Activated CD4-positive, alpha-beta T cell treated with anti-CD3 and anti-CD28 coated beads for 48 hours (primary cell): ENCODE measurements around the gene CHST13.

Experiments used
- DNase-seq: peaks from one replicate; pipeline ENCODE4 v3.0.0-alpha.2; 2020

The CHST13 gene

GRCh38 chr3:126543457-126544061, 19.6 kb downstream of the CHST13 start:
- DNase-seq = no peak

- DNase-seq = no peak
These were observed 20.8 kb downstream of the CHST13 start for GRCh38 chr3:126544596-126545281.

- no peak for DNase-seq
These were observed 21.6 kb downstream of the CHST13 start for GRCh38 chr3:126545544-126545943.

DNA sequence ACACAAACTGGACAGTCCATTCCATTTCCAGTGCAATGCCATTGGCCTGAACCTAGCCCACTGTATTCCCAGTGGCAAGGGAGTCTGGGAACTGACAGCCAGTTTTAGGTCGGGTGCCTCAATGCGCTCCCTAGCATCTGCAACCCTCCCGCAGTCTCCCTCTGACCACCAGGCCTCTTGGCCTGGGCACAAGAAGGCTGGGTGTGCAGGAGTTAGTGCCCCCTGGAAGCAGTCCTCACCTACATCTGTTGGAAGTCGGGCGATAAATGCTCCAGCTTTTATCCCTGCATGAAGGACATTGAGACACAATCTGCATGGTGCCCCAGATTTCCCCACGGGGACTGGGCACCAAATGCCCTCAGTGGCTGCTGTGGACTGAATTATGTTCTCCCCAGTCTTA, 22.1 kb downstream of the CHST13 start:
- DNase-seq = no peak

DNA sequence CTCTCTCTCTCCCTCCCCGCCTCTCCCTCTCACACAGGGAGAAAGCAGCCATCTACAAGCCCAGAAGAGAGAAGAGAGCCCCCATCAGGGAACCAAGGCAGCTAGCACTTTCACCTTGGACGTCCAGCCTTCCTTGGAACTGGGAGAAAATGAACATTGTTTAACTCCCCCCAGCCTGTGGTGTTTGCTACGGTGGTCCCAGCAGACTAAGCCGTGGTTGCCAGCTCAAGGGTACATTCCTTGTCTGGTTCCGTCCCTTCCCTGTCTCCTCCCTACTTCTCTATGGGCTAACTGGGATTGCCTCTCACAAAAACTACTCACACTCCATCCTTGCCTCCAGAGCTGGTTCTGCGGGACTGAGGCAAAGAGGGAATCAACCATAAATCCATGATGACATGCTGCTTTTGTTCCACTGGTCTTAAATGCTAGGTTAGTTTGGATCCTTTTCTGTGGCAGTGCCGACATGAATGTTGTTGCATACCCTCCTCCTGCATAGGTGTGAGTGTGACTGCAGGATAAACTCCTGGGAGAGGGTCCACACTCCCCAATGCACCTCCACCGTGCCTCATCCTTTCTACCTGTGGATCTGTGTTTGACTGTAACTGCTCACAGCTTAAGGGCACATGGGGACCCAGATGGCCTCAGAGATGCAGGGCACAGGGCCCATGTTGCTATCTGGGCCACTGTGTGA, 22.7 kb downstream of the CHST13 start:
- DNase-seq = no peak

- DNase-seq = no peak
These were observed 23.8 kb downstream of the CHST13 start for GRCh38 chr3:126547721-126548120.

GRCh38 chr3:126548556-126549466, 24.9 kb downstream of the CHST13 start:
- DNase-seq = peak; percentile 0

DNA sequence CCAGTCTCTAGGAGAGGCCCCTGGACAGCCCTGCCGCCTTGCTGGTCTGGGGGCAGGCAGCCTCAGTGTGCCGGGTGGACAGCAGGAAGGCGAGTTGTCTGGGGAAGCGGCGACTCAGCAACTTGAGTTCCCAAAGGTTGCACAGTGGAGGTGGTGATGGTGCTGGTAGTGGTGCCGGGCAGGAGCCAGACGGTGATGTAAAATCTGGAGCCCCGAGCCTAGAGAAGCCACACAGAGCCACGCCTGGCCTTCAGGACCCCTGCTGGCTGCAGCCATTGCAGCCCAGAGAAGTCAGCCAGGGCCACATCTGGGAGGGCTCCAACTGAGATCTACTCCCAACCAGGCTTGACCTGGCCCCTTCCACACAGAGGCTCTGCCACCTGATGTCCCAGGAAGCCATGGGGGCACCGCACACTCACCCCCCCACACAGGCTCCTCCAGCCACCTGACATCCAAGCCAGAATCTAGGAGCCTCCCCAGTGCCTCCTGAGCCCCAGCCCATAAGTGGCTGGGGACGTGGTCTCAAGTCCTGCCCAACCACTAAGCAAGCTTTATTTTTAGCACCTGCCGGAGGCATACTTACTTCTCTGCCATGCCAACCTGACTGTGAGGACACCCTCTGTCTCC, 26.0 kb downstream of the CHST13 start:
- DNase-seq = no peak

GRCh38 chr3:126550488-126551051, 26.6 kb downstream of the CHST13 start:
- DNase-seq = no peak

DNA sequence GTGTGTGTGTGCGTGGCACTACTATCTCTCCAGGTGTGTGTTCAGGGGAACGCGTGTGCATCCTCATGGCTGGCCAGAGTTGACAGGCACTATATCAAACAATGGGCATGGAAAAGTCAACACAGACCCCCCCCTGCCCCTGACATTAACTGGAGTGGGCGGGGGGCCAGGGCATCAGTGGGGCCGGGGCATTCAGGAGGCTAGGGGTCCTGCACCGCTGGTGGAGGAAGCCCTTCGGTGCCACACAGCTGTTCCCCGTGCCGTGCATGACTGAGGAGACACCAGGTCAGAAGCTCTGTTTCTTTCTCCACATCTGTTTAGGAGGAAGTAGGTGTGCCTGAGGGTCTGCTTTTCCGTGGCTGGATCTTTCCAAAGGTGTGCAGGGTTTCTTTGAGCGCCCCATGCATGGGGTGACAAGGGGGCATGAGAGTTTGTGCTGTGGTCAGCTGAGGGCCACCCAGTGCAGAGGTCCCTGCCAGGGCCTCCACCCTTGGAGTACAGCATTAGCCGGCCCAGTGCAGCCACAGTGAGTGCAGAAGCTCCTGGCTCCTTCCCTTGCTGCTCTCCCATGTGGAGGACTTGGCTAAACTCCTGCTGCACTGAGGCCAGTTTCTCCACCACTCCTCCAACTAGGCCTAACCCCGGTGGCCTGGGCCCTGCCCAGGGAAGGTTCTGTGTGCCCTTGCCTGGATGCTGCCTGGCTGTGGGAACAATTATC, 27.3 kb downstream of the CHST13 start:
- no peak for DNase-seq

- no peak for DNase-seq
These were observed 28.1 kb downstream of the CHST13 start for GRCh38 chr3:126551839-126552687.

- DNase-seq = no peak
These were observed 28.8 kb downstream of the CHST13 start for GRCh38 chr3:126552688-126553283.

- DNase-seq = no peak
These were observed 29.5 kb downstream of the CHST13 start for GRCh38 chr3:126553284-126554084.

- DNase-seq = no peak
These were observed 30.9 kb downstream of the CHST13 start for GRCh38 chr3:126554560-126555525.

DNA sequence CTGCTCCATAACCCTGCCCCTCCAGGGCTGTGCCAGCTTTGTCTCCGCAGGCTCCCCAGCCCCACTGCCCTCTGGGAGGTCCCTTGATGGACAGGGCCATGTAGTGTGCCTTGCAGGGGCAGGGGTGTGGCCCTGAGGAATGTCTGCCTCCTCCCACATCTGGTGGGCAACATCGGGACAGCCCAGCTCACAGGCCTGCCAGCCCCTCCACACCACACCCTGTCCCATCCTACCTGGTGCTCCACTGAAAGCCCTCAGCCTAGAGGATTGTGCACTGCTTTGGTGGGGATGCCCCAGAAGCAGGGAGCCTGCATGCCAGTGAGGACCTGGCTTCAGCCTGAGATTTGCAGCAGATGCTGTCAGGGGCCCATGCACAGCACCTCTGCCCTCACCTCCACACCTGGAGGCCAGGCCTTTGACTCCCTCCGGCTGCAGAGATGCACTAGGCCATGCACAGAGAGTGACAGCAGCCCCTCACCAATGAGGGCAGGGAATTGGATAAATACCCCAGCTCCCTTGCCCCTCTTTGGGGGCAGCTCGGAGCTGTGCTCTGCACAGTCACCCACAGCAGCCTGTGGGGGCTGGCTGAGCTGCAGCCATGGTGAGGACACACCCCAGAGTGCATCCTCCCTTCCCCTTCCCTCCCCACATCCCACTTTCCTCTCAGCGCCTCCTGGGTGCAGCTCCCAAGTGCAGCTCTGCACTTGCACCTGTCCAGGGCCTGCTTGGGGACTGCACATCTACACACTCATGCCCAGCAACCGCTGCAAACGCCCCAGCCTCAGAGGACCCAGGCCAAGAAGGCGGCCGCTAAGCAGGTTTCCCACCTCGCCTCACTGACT, 32.1 kb downstream of the CHST13 start:
- DNase-seq = no peak

DNA sequence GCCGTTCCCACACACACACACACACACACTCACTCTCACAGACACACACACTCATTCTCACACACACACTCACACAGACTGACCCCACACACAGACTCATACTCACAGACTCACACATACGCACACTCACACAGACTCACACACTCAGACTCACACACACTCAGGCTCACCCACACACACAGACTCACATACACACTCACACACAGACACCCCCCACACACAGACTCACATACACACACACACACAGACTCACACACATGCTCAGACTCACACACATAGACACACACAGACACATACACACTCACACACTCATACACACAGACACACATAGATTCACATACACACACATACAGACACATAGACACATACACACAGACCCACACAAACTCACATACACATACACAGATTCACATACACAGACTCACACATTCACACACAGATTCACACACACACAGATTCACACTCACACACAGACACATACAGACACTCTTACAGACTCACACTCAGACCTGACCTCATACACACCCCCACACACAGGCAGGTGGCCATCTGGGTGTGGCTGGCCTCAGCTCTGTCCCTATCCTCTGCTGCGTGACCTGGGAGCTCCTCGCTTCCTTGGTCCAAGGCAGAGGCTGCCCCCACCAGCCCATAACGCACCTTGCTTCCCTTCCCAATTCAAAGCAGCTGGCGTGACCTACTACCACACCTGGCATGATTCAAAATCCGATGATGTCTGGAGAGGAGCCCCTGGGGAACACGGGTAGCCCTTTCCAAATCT, 32.9 kb downstream of the CHST13 start:
- no peak for DNase-seq
